Endodermal cell (in vitro differentiated cells): ENCODE results near the gene UCKL1. TPM values are rescaled to one million over a fixed set of nuclear protein-coding genes. Genes with fewer than 3 reads are reported as not detected.

Experiments
- DNase-seq: peaks from one replicate; pipeline ENCODE4 v3.0.0-alpha.2; 2017
- H3K27ac ChIP-seq: 2 replicates; pipeline ENCODE4 v1.5.1; 2013; ENCODE audit warnings: mild to moderate bottlenecking, low read depth, low read length, moderate library complexity
- H3K27me3 ChIP-seq: 2 replicates; pipeline ENCODE4 v1.6.1; 2013; ENCODE audit warnings: mild to moderate bottlenecking, low read length, moderate library complexity; ENCODE audit not compliant: insufficient read depth, control insufficient read depth, poor library complexity, severe bottlenecking
- H3K36me3 ChIP-seq: 2 replicates; pipeline ENCODE4 v1.7.0; 2013; ENCODE audit warnings: mild to moderate bottlenecking, low read length, moderate library complexity; ENCODE audit not compliant: control insufficient read depth, insufficient read depth
- H3K4me1 ChIP-seq: one replicate; pipeline ENCODE4 v1.7.0; 2013; ENCODE audit warnings: low read length; ENCODE audit not compliant: control insufficient read depth, insufficient read depth
- H3K4me3 ChIP-seq: 2 replicates; pipeline ENCODE4 v1.5.1; 2013; ENCODE audit warnings: mild to moderate bottlenecking, low read length, moderate library complexity
- H3K9ac ChIP-seq: 2 replicates; pipeline ENCODE4 v1.6.1; 2013; ENCODE audit warnings: mild to moderate bottlenecking, low read length, moderate library complexity; ENCODE audit not compliant: poor library complexity, severe bottlenecking; ENCODE audit errors: extremely low read depth
- H3K9me3 ChIP-seq: 2 replicates; pipeline ENCODE4 v1.6.1; 2013; ENCODE audit warnings: mild to moderate bottlenecking, low read length, moderate library complexity; ENCODE audit not compliant: control insufficient read depth
- H3K27ac Mint-ChIP-seq: 2 replicates; pipeline ENCODE4 v1.8.0; 2020; ENCODE audit warnings: mixed read lengths
- H3K27me3 Mint-ChIP-seq: 2 replicates; pipeline ENCODE4 v1.8.0; 2021; ENCODE audit warnings: mild to moderate bottlenecking, mixed read lengths; ENCODE audit not compliant: insufficient read depth
- H3K36me3 Mint-ChIP-seq: 2 replicates; pipeline ENCODE4 v1.8.0; 2020; ENCODE audit warnings: low read depth, mixed read lengths
- H3K4me1 Mint-ChIP-seq: 2 replicates; pipeline ENCODE4 v1.8.0; 2020; ENCODE audit warnings: mixed read lengths
- H3K4me3 Mint-ChIP-seq: 2 replicates; pipeline ENCODE4 v1.8.0; 2020; ENCODE audit warnings: mild to moderate bottlenecking, moderate library complexity, mixed read lengths
- H3K9me3 Mint-ChIP-seq: 2 replicates; pipeline ENCODE4 v1.8.0; 2020; ENCODE audit warnings: mild to moderate bottlenecking, mixed read lengths
- CTCF ChIP-seq: fragments of 200-600 bp; sonication (generic); conservative IDR thresholded peaks from 2 replicates; pipeline ENCODE4 v1.5.0; 2021; ENCODE audit warnings: antibody characterized with exemption, mild to moderate bottlenecking
- WGBS, 2 experiments: methylation state at CpG; one replicate each; pipeline versions ENCODE4 v1.1.5 to v1.1.7; 2013; ENCODE audit warnings: missing lambda C conversion rate in 2 of 2, mixed read lengths in 1 of 2; ENCODE audit not compliant: insufficient coverage in 1 of 2, insufficient read length in 1 of 2; 5-methylcytosine and 5-hydroxymethylcytosine counted together
- total RNA-seq, 2 donors: library from RNA; stranded (reverse); fragmentation: NEBNext Ultra II Directional in 1 of 2; extraction: Animal tissue kit (Norgen Biotek cat#: 25700) in 1 of 2; gene quantifications; 2 replicates in 1 of 2; 3 replicates in 1 of 2; pipeline ENCODE4 v1.2.1, GENCODE V29; 2021

Gene UCKL1
- total RNA-seq, 2 donors from 2014 or later = 36.5 to 47.8 TPM

- Histone ChIP-seq H3K4me3 (no peak overlapping the region), H3K9ac (no peak overlapping the region), H3K27ac (no peak overlapping the region), H3K9me3 (no peaks in the 10 kb centered on the region), H3K4me1 (no peaks in the 10 kb centered on the region), H3K27me3 (no peaks in the 10 kb centered on the region), H3K36me3 (peaks cover 31% of the 10 kb centered on the region)
- Mint-ChIP-seq H3K9me3 (no peaks in the 10 kb centered on the region), H3K4me1 (no peaks in the 10 kb centered on the region), H3K36me3 (peaks cover 22% of the 10 kb centered on the region), H3K4me3 (no peak overlapping the region), H3K27me3 (no peaks in the 10 kb centered on the region), H3K27ac (no peak overlapping the region)
- no peak for TF ChIP-seq CTCF
- DNase-seq = peak; percentile 77
- 96 to 97% methylated on average over 39 to 58 of the region's 58 CpGs for WGBS, 2 experiments
Measured at GRCh38 chr20:63940472-63941266, 15.5 kb downstream of the UCKL1 start.

GRCh38 chr20:63940071-63940471 lies 16.1 kb downstream of the UCKL1 start:
- H3K27ac Mint-ChIP-seq = no peak overlapping the region
- Histone ChIP-seq H3K4me3 (no peak overlapping the region), H3K27me3 (no peaks in the 10 kb centered on the region), H3K36me3 (peaks cover 30% of the 10 kb centered on the region), H3K4me1 (no peaks in the 10 kb centered on the region), H3K27ac (no peak overlapping the region), H3K9me3 (no peaks in the 10 kb centered on the region), H3K9ac (no peak overlapping the region)
- WGBS, 2 experiments = 95 to 98% methylated on average over 23 of the region's 23 CpGs
- no peak overlapping the region for H3K4me3 Mint-ChIP-seq
- TF ChIP-seq CTCF = no peak
- peaks cover 18% of the 10 kb centered on the region for H3K36me3 Mint-ChIP-seq
- H3K4me1 Mint-ChIP-seq = no peaks in the 10 kb centered on the region
- H3K27me3 Mint-ChIP-seq = no peaks in the 10 kb centered on the region
- peak; percentile 79 for DNase-seq
- no peaks in the 10 kb centered on the region for H3K9me3 Mint-ChIP-seq

- H3K36me3 Mint-ChIP-seq = peaks cover 20% of the 10 kb centered on the region
- no peak for DNase-seq
- no peak for TF ChIP-seq CTCF
- no peak overlapping the region for H3K27ac Mint-ChIP-seq
- H3K4me3 Mint-ChIP-seq = no peak overlapping the region
- H3K27ac ChIP-seq = no peak overlapping the region
- H3K4me3 ChIP-seq = no peak overlapping the region
- no peaks in the 10 kb centered on the region for H3K9me3 ChIP-seq
- H3K36me3 ChIP-seq = peaks cover 30% of the 10 kb centered on the region
- WGBS, 2 experiments = 98 to 99% methylated on average over 26 to 31 of the region's 33 CpGs
- H3K9ac ChIP-seq = no peak overlapping the region
- no peaks in the 10 kb centered on the region for H3K4me1 Mint-ChIP-seq
- no peaks in the 10 kb centered on the region for H3K27me3 ChIP-seq
- no peaks in the 10 kb centered on the region for H3K9me3 Mint-ChIP-seq
- H3K4me1 ChIP-seq = no peaks in the 10 kb centered on the region
- H3K27me3 Mint-ChIP-seq = no peaks in the 10 kb centered on the region
Measured at GRCh38 chr20:63939061-63939935, 16.9 kb downstream of the UCKL1 start.
